CD4-positive, alpha-beta T cell treated with Interleukin-12 subunit alpha and Interleukin-12 subunit beta, for 1 hour (primary cell): ENCODE data around the gene TAS2R60.
"Not testable (repeated sequence)": the region's sequence is repeated elsewhere in the genome, so short reads cannot be mapped to it uniquely, and the experiment has no call there.

Experiments used
- DNase-seq: peaks from one replicate; pipeline ENCODE4 v3.0.0-alpha.2; 2020

Gene TAS2R60

GRCh38 chr7:143444063-143444782, 970 bp downstream of the TAS2R60 start:
- DNase-seq: no peak

DNA sequence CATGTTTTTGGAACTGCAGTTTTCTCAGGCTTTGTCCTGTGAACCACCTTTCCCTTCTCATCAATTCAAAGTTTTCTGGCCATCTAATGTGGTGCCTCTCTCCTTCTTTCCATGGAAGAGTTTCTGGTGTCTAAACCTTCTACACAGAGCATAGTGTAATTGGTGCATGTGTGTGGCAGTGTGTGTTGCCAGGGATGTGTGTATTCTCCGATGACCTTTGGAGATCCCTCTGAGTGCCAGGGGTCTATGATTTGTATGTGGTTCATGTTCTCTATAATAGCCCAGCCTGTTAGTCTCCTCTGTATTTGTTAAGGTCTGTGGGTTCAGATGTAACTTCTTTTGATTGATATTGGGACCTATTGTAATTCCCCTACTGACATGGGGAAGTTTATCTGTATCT, 1.5 kb downstream of the TAS2R60 start:
- no peak for DNase-seq

GRCh38 chr7:143447466-143447865, 4.2 kb downstream of the TAS2R60 start:
- DNase-seq: no peak

- DNase-seq: no peak
Observed at GRCh38 chr7:143448429-143448828, 5.2 kb downstream of the TAS2R60 start.

DNA sequence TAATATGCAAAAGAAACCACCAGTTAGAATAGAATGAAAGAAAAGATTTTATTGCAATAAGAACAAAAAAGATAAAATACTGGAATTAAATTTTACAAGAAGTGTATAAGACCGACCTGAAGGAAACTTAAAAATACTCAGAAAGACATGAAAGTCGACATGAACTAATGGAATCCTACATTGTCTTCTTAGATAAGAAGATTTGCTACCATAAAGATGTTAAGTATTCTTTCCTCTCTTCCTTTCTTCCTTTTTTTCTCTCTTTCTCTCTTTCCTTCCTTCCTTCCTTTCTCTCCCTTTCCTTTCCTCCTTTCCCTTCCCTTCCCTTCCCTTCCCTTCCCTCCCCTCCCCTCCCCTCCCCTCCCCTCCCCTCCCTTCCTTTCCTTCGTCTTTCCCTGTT, 6.5 kb downstream of the TAS2R60 start:
- DNase-seq: no peak

DNA sequence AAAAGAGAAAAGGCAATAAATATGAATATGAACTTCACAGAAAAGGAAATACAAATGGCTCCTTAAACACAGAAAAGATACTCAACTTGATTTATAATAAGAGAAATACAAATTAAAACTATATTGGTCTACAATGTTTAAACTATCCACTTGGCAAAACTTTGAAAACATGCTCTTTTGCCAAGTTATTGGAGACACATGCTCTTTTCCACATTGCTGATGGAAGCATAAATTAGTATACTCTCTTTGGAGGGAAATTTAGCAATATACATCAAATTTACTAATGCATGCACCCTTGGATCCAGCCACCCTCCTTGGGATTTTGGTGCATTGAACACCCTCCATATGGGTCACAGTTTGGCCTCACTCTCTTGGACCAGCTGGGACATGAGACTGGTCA, 7.9 kb downstream of the TAS2R60 start:
- no peak for DNase-seq

GRCh38 chr7:143451746-143452145, 8.5 kb downstream of the TAS2R60 start:
- no peak for DNase-seq

DNA sequence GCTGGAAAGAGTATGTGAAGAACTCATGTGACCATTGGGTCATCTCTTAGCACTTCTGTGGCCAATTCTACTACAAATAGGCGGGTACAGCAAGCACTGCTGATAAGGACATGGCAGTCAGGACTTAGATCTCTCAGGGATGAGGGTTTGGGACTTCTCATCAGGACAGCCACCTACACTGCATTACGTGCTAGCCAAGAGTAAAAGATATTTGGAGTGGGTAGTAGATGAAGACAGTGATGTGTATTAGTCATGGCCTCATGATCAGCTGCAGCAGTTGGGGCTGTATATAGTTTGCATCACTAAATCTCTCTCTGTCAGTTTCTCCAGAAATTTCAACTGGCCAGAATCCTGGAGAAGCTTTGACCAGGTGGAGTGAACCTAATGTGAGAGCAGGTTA, 9.2 kb downstream of the TAS2R60 start:
- no peak for DNase-seq

DNA sequence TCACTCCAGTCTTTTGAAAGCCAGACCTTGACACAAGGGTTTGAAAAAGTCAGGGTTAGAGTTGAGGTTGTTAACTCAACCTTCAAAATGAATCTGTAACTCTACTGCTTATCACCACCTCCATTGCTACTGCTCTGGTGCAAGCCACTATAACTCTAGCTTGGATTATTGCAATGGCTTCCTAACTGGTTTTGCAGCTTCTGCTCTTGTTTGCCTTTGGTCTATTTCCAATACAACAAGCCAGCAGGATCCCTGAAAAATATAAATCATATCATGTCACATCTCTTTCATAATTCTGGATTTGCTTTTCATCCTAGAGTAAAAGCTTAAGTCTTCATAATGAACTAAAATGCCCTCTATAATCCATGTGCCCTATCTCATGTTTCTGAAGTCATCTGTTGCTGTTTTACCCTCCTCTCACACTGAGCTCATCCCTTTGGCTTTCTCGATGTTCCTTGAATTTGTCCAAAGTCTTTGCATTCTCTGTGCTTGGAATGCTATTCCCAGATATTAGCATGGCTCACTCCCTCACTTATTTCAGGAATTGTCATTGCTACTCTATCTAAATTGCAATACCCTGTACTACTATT, 10.9 kb downstream of the TAS2R60 start:
- no peak for DNase-seq

DNA sequence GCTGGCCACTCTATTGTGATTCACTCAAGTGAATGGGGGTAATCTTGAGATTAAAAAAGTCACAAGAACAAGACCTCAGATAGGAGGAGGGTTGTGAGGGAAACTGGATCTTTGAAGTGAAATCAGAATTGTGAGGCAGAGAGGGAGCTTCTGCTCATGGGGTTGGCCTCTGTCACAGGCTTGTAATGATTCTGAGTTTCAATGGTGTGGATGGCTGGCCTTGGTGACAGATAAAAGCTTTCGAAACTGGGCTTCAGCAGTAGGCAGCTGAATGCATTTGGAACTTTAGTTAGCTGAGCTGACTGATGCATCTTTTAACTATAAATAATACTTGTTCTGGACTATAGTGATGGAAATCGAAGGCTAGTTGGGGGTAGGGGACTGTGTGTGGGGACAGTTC, 12.2 kb downstream of the TAS2R60 start:
- no peak for DNase-seq

DNA sequence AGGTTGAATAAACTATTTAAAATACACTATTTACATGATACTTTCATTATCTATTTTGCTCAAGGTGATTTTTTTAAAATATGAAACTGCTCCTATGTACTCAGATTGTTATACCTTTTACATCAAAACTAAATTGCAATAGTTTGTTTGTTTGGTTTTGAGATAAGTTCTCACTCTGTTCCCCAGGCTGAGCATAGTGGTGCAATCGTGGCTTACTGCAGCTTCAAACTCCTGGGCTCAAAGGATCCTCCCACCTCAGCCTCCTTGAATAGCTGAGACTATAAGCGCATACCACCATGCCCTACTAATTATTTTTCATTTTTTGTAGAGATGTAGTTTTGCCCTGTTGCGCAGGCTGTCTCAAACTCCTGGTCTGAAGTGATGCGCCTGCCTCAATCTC, 12.7 kb downstream of the TAS2R60 start:
- DNase-seq: no peak

DNA sequence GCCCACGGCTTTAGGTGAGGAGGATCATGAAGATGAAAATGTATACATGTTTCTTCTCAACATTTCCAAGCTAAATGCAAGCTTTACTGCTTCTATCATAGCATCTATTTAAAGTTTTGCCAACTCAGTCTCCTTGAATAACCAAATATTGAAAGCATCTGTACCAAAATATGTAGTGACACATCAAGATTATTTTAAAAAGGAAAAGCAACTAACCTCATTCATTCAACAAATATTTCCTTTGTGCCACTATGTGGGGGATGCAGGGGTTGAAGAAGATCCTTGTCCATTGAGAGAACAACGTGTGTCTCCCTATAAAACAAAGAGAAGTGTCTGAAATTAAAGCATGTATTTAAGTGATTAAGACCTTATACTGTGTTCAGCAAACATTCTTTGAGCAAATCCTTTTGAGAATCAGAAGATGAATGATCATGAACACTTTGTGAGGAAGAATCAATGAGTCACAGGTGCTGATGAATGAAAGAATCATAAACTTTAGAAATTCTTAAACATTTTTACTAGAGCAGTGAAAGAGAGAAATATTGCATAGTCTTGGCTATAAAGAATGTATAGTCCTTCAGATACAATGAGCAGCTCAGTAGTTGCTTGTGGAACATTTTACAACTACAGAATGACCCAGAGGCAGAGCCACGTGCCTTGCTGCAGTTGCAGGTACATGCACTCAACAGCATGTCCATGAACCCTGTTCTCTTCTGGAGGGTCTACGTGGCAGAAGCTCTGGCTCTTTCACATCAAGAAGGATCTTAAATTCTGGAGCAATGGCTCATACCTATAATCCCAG, 13.9 kb downstream of the TAS2R60 start:
- no peak for DNase-seq

- DNase-seq: no peak
Observed at GRCh38 chr7:143458263-143458662, 15.0 kb downstream of the TAS2R60 start.

DNA sequence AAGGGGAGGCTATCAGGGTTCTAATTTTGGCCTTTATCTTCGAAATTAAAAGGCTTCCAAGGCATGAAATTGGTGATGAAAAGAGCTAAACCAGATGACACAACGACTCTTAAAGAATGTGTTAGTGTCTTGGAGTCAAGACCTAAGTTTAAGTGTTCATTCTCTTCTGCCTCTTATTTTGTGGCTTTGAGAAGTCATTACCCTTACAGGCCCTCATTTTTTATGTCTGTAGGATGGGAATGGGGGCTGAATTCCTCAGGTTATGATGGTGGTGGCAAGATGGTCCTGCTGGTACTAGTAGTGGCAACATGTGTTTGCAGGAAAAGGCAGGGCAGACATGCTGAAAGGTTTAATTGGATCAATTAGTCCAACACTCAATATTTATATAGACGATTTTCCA, 15.4 kb downstream of the TAS2R60 start:
- DNase-seq: no peak

- DNase-seq: no peak
Observed at GRCh38 chr7:143459359-143459758, 16.1 kb downstream of the TAS2R60 start.

DNA sequence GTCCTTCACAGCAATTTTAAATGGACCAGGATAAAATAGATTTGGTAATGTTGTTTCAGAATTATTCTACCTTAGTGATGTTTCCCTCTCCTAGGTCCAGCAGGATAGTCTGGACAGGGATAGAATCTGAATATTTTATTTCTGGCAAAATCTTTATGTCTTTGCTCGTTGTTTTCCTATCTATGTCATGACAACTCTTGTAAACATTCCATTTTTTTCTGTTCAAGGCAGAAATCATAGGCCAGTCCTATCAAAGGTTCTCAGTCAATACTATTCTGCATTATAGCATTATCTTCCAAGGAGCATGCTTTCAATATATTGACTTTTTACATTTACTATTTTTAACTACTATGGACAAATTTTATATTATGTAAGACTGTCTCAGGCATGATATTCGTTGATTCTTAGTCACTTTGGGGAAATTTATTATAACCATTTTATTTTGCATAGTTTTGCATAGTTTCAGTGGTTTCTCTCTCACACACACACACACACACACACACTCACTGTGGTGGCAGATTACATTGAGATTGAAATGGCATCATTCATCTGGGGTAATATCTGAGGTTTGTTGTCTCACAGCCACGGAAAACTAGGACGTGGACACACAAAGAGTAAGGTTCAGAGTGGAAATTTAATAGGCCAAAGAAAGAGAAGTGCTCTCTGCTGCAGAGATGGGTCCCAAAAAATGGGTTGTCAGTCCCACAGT, 17.2 kb downstream of the TAS2R60 start:
- DNase-seq: no peak

DNA sequence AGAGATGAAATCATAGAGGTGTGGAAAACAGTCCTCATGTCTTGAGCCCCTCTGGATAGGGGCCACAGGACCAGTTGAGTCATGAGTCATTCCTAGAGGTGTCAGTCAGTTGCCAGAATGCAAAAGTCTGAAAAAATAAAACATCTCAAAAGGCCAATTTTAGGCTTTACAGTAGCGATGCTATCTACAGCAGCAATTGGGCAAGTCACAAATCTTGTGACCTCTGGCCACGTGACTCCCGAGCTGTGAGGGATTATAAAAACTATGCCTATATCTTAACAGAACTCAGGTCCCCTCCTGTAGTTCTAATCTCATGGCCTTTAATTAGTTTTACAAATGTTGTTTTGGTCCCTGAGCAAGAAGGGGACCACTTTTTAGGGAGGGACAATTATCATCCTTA, 18.8 kb downstream of the TAS2R60 start:
- DNase-seq: no peak

- no peak for DNase-seq
Observed at GRCh38 chr7:143463556-143463955, 20.3 kb downstream of the TAS2R60 start.

DNA sequence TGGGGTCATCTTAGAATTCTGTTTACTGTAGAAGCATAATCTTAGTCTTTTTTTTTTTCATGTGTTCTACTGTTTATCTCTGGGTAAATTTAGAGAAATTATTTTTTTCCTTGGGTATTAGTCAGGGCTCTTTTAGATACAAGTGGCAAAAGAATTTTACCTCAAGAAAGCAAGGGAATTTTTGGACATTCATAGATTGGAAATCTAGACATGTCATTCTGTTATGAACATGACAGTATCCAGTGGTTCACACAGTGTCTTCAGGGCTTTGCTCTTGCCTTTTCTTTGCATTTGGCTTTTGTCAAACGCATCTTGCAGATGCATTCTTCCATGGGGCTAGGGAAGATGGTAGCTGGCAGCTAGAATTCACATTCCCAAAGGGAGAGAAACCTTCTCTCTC, 20.7 kb downstream of the TAS2R60 start:
- DNase-seq: no peak

- no peak for DNase-seq
Observed at GRCh38 chr7:143467724-143468123, 24.5 kb downstream of the TAS2R60 start.

GRCh38 chr7:143472071-143472689, 28.9 kb downstream of the TAS2R60 start:
- not testable (repeated sequence) for DNase-seq

GRCh38 chr7:143477501-143478150, 34.4 kb downstream of the TAS2R60 start, which contains the start of gene TAS2R41:
Gene TAS2R41, plus strand, starts transcription at chr7:143477873. Its CDS starts 0 bp downstream, at chr7:143477873.
- no peak for DNase-seq
